Adrenal gland (tissue), 12 donors: ENCODE data around the gene ZRANB3. TPM values are rescaled to one million over a fixed set of nuclear protein-coding genes. Genes with fewer than 3 reads are reported as not detected.

Experiments used
- DNase-seq, 7 donors: peaks; one replicate each; pipeline ENCODE4 v3.0.0-alpha.2; 2019 to 2020
- H3K27ac ChIP-seq, 5 donors: fragments of 200-600 bp; sonication (generic) in 4 of 5; 1 replicate in 3 of 5; 2 replicates in 2 of 5; pipeline versions ENCODE4 v1.5.1 to v1.8.0; 2016 to 2020; ENCODE audit warnings: mild to moderate bottlenecking in 1 of 5
- H3K27me3 ChIP-seq: fragments of 200-600 bp; 2 replicates; pipeline ENCODE4 v1.8.0; 2021
- H3K36me3 ChIP-seq, 2 donors: fragments of 200-600 bp; replicated peaks in 1 of 2; 1 replicate in 1 of 2; 2 replicates in 1 of 2; pipeline versions ENCODE4 v1.5.1 to v1.8.0; 2018 to 2022
- H3K4me1 ChIP-seq, 2 donors: fragments of 200-600 bp; replicated peaks in 1 of 2; 1 replicate in 1 of 2; 2 replicates in 1 of 2; pipeline versions ENCODE4 v1.5.1 to v1.8.0; 2018 to 2021
- H3K4me3 ChIP-seq, 4 donors: fragments of 200-600 bp; sonication (generic) in 3 of 4; one replicate each; pipeline ENCODE4 v1.5.1; 2016 to 2018
- H3K9me3 ChIP-seq, 3 donors: fragments of 200-600 bp; sonication (generic) in 1 of 3; replicated peaks in 1 of 3; 1 replicate in 2 of 3; 2 replicates in 1 of 3; pipeline versions ENCODE4 v1.5.1 to v1.8.0; 2016 to 2021
- POLR2A ChIP-seq, 2 donors: fragments of 450-650 bp; IDR thresholded peaks; one replicate each; pipeline ENCODE4 v1.6.1; 2017; ENCODE audit warnings: antibody characterized with exemption in 2 of 2, mild to moderate bottlenecking in 2 of 2, moderate library complexity in 1 of 2
- WGBS, 4 donors: extraction: QIAGEN DNeasy Blood & Tissue Kit in 2 of 4; methylation state at CpG; one replicate each; pipeline versions ENCODE4 v1.1.5 to v1.1.7; 2013 to 2017; 5-methylcytosine and 5-hydroxymethylcytosine counted together
- intact Hi-C, 2 donors: fragments of 100-400 bp; cut with DNase I; formaldehyde crosslinking; loops; one replicate each; pipeline versions ENCODE4 v1.14.1 to v1.15.0; 2022 to 2023
- polyA plus RNA-seq, 3 donors: library from polyadenylated mRNA; stranded (reverse); fragments of 200-250 nt in 2 of 3; fragments of 350-450 nt in 1 of 3; fragmentation: Illumina TruSeq in 1 of 3; extraction: RNeasy Lipid Tissue Mini Kit (QIAGEN cat#74804) in 1 of 3; gene quantifications; one replicate each; pipeline ENCODE4 v1.2.3, GENCODE V29; 2013 to 2014
- total RNA-seq, 9 donors: library from RNA; depleted of rRNA in 4 of 9; stranded (reverse); fragments of >200 nt in 4 of 9; fragments of 120-200 nt in 1 of 9; fragmentation: NEBNext Ultra II Directional in 1 of 9; extraction: Animal tissue kit (Norgen Biotek cat#: 25700) in 1 of 9; gene quantifications; one replicate each; pipeline versions ENCODE4 v1.1.0 to v1.2.4, GENCODE V29; 2013 to 2023
- TF ChIP-seq, protein P1 (sequence below), 6 experiments: fragments of 450-650 bp in 4 of 6; fragments of 200-600 bp in 2 of 6; sonication (generic) in 1 of 6; IDR thresholded peaks; 1 replicate in 5 of 6; 2 replicates in 1 of 6; pipeline versions ENCODE4 v1.5.1 to v1.8.0; 2016 to 2021; ENCODE audit warnings: antibody characterized with exemption in 6 of 6, mild to moderate bottlenecking in 2 of 6, moderate library complexity in 1 of 6
- donor health status: healthy with polysubstance abuse.
- donor health status: Bipolar disorder and iron deficiency.
- donor health status: DM: yes; HTN: yes; CAD: no.
- donor health status: DM: no; HTN: no; CAD: no.
- donor health status: DM: no; HTN: no; CAD: no.
- donor health status: DM: yes; HTN: yes; CAD: no.

ZRANB3 gene
- total and polyA plus RNA-seq, 12 donors = 1.0 to 16.8 (median 9.0) TPM

DNA sequence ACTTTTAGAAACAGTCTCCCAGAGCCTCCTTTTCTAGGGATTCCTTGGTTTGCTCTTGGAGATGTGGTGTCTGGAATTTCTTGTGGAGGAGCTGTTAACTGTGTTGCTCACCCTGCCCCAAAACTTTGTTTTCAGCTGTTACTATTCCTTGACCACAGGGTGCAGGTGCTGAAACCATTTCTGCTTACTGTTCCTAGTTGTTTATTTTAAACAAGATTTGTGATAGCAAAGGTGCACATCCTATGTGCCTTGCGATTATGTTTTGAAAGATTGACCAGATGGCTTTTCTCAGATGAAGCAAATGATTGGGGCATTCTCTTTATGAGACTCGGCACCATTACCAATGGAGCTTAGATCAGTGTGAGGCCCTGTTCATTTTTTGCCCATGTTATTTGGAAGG is 367.7 kb downstream of the ZRANB3 start:
- intact Hi-C loops = no loop called here

GRCh38 chr2:135162786-135163185 is 368.2 kb downstream of the ZRANB3 start:
- Histone ChIP-seq H3K36me3 (peaks cover 0 to 31% of the 10 kb centered on the region in 2 donors), H3K27ac (no peak overlapping the region), H3K9me3 (no peaks in the 10 kb centered on the region), H3K4me3 (no peak overlapping the region), H3K4me1 (no peaks in the 10 kb centered on the region), H3K27me3 (no peaks in the 10 kb centered on the region)
- TF ChIP-seq POLR2A (IDR thresholded peaks at IDR 0.05) = no peak
- TF ChIP-seq, protein P1, sequence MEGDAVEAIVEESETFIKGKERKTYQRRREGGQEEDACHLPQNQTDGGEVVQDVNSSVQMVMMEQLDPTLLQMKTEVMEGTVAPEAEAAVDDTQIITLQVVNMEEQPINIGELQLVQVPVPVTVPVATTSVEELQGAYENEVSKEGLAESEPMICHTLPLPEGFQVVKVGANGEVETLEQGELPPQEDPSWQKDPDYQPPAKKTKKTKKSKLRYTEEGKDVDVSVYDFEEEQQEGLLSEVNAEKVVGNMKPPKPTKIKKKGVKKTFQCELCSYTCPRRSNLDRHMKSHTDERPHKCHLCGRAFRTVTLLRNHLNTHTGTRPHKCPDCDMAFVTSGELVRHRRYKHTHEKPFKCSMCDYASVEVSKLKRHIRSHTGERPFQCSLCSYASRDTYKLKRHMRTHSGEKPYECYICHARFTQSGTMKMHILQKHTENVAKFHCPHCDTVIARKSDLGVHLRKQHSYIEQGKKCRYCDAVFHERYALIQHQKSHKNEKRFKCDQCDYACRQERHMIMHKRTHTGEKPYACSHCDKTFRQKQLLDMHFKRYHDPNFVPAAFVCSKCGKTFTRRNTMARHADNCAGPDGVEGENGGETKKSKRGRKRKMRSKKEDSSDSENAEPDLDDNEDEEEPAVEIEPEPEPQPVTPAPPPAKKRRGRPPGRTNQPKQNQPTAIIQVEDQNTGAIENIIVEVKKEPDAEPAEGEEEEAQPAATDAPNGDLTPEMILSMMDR (IDR thresholded peaks at IDR 0.05) = no peak
- intact Hi-C loops = no loop called here
- DNase-seq = no peak
- WGBS, 4 donors = 83 to 88% (median 86%) methylated on average over 4 of the region's 4 CpGs

More for the DNA sequence above, 367.7 kb downstream of the ZRANB3 start:
- Histone ChIP-seq H3K4me1 (no peaks in the 10 kb centered on the region), H3K4me3 (no peak overlapping the region), H3K27ac (no peak overlapping the region), H3K9me3 (no peaks in the 10 kb centered on the region), H3K36me3 (peaks cover 0 to 36% of the 10 kb centered on the region in 2 donors), H3K27me3 (no peaks in the 10 kb centered on the region)
- no peak for DNase-seq
- TF ChIP-seq POLR2A (IDR thresholded peaks at IDR 0.05) = no peak
- TF ChIP-seq, protein P1 (IDR thresholded peaks at IDR 0.05) = no peak
- WGBS, 4 donors = 89 to 92% (median 90%) methylated on average over 2 of the region's 2 CpGs

DNA sequence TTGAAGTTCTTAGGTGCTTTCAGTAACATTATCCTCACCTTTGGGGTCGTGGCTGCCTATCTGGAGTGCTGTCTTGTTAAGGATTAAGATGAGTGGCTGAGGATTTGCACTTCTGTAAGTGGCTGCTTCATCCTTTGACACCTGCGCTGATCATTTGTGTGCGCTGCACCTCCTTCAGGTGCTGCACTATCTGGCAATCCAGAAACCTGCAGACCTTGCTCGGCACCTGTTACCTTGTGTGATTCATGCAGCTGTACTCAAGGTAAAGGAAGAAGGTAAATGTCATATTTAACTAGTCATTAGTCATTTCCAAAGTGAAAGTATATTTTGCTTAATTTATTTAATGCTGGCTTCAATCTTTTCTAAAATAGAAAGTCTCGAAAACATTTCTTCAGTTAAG is 368.6 kb downstream of the ZRANB3 start:
- no peak overlapping the region for H3K4me3 ChIP-seq
- no peaks in the 10 kb centered on the region for H3K27me3 ChIP-seq
- WGBS, 4 donors = 91 to 98% (median 92%) methylated on average over 5 of the region's 5 CpGs
- H3K4me1 ChIP-seq = no peaks in the 10 kb centered on the region
- TF ChIP-seq, protein P1 (IDR thresholded peaks at IDR 0.05) = no peak
- no peak for TF ChIP-seq POLR2A (IDR thresholded peaks at IDR 0.05)
- intact Hi-C loops = no loop called here
- DNase-seq = no peak
- H3K27ac ChIP-seq = no peak overlapping the region
- peaks cover 0 to 31% of the 10 kb centered on the region in 2 donors for H3K36me3 ChIP-seq
- no peaks in the 10 kb centered on the region for H3K9me3 ChIP-seq

DNA sequence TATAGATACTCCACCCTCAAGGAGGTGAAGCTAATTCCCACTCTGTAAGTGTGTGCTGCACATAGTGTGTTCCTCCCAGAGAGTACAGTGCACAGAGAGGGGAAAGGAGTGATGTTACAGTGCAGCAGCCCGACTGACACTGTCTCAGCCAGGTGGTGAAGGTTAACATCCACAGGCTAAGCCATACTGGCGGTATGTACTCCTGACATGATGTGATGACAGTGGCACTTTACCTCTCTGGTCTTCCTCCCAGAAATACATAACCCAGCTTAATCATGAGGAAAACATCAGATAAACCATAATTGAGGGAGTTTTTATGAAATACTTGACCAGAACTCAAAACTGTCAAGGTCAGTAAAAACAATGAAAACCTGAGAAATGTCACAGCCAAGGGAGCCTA is 371.8 kb downstream of the ZRANB3 start:
- WGBS, 4 donors = 89 to 100% (median 95%) methylated on average over 2 of the region's 2 CpGs
- DNase-seq = no peak
- H3K4me1 ChIP-seq = no peaks in the 10 kb centered on the region
- H3K27me3 ChIP-seq = no peaks in the 10 kb centered on the region
- no peak for TF ChIP-seq POLR2A (IDR thresholded peaks at IDR 0.05)
- TF ChIP-seq, protein P1 (IDR thresholded peaks at IDR 0.05) = no peak
- H3K36me3 ChIP-seq = peaks cover 0 to 18% of the 10 kb centered on the region in 2 donors
- no peak overlapping the region for H3K27ac ChIP-seq
- intact Hi-C loops = no loop called here
- H3K4me3 ChIP-seq = no peak overlapping the region
- H3K9me3 ChIP-seq = no peaks in the 10 kb centered on the region
